DOHH2 (cell line): ENCODE results near the gene MAGI1.

ENCODE experiments used
- H3F3A ChIP-seq: fragments of 200-600 bp; sonication (generic), shearing (Covaris generic); 2 replicates; pipeline ENCODE4 v1.6.0; 2016; ENCODE audit warnings: antibody characterized with exemption, mild to moderate bottlenecking; ENCODE audit not compliant: control insufficient read depth, insufficient read depth
- H3K27ac ChIP-seq: fragments of 200-600 bp; sonication (generic); 2 replicates; pipeline ENCODE4 v1.5.1; 2014; ENCODE audit warnings: low read depth, mild to moderate bottlenecking, low read length, moderate library complexity
- H3K27me3 ChIP-seq: fragments of 200-600 bp; sonication (generic); 2 replicates; pipeline ENCODE4 v1.6.1; 2014; ENCODE audit warnings: mild to moderate bottlenecking, low read length, mixed read lengths; ENCODE audit not compliant: control insufficient read depth
- H3K36me3 ChIP-seq: fragments of 200-600 bp; sonication (generic); 2 replicates; pipeline ENCODE4 v1.6.1; 2014; ENCODE audit warnings: mild to moderate bottlenecking, low read length, moderate library complexity, mixed read lengths; ENCODE audit not compliant: control insufficient read depth
- H3K4me1 ChIP-seq: fragments of 200-600 bp; sonication (generic); 2 replicates; pipeline ENCODE4 v1.6.1; 2014; ENCODE audit warnings: mild to moderate bottlenecking, low read length, mixed read lengths; ENCODE audit not compliant: control insufficient read depth
- H3K4me2 ChIP-seq: fragments of 200-600 bp; sonication (generic); 2 replicates; pipeline ENCODE4 v1.6.0; 2014; ENCODE audit warnings: mild to moderate bottlenecking, low read length, moderate library complexity
- H3K4me3 ChIP-seq: fragments of 200-600 bp; sonication (generic); 2 replicates; pipeline ENCODE4 v1.5.1; 2014; ENCODE audit warnings: mild to moderate bottlenecking, low read length, mixed read lengths
- H3K79me2 ChIP-seq: fragments of 200-600 bp; sonication (generic); 2 replicates; pipeline ENCODE4 v1.6.1; 2014; ENCODE audit warnings: mild to moderate bottlenecking, low read length, mixed read lengths; ENCODE audit not compliant: control insufficient read depth
- H3K9me2 ChIP-seq: fragments of 200-600 bp; sonication (generic); replicated peaks from 2 replicates; pipeline ENCODE4 v1.6.1; 2014; ENCODE audit warnings: mild to moderate bottlenecking, low read length, mixed read lengths; ENCODE audit not compliant: control insufficient read depth
- H3K9me3 ChIP-seq: fragments of 200-600 bp; sonication (generic); 2 replicates; pipeline ENCODE4 v1.6.1; 2014; ENCODE audit warnings: antibody characterized with exemption, low read length, mixed read lengths; ENCODE audit not compliant: control insufficient read depth, insufficient read depth
- H4K20me1 ChIP-seq: fragments of 200-600 bp; sonication (generic); 2 replicates; pipeline ENCODE4 v1.6.0; 2014; ENCODE audit warnings: low read depth, mild to moderate bottlenecking, antibody characterized with exemption, low read length, moderate library complexity; ENCODE audit not compliant: control insufficient read depth, insufficient read depth
- EZH2phosphoT487 ChIP-seq: fragments of 200-600 bp; sonication (generic); IDR thresholded peaks from 2 replicates; pipeline ENCODE4 v1.6.1; 2017; ENCODE audit warnings: borderline replicate concordance, mild to moderate bottlenecking, antibody characterized with exemption, low read length, moderate library complexity, mixed read lengths
- TF ChIP-seq, protein P1 (sequence below): fragments of 200-600 bp; sonication (generic); IDR thresholded peaks from one replicate; pipeline ENCODE4 v1.5.1; 2014; ENCODE audit warnings: antibody characterized with exemption, mild to moderate bottlenecking, low read depth, low read length; ENCODE audit not compliant: poor library complexity, severe bottlenecking

The MAGI1 gene

GRCh38 chr3:65314269-65314668, 724.4 kb downstream of the MAGI1 start:
- TF ChIP-seq, protein P1, sequence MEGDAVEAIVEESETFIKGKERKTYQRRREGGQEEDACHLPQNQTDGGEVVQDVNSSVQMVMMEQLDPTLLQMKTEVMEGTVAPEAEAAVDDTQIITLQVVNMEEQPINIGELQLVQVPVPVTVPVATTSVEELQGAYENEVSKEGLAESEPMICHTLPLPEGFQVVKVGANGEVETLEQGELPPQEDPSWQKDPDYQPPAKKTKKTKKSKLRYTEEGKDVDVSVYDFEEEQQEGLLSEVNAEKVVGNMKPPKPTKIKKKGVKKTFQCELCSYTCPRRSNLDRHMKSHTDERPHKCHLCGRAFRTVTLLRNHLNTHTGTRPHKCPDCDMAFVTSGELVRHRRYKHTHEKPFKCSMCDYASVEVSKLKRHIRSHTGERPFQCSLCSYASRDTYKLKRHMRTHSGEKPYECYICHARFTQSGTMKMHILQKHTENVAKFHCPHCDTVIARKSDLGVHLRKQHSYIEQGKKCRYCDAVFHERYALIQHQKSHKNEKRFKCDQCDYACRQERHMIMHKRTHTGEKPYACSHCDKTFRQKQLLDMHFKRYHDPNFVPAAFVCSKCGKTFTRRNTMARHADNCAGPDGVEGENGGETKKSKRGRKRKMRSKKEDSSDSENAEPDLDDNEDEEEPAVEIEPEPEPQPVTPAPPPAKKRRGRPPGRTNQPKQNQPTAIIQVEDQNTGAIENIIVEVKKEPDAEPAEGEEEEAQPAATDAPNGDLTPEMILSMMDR, result no peak
- TF ChIP-seq EZH2phosphoT487, result no peak
- no peaks in the 10 kb centered on the region for H3K4me1 ChIP-seq
- H3K27ac ChIP-seq, result no peak overlapping the region
- no peaks in the 10 kb centered on the region for H3K36me3 ChIP-seq
- no peaks in the 10 kb centered on the region for H3F3A ChIP-seq
- H3K79me2 ChIP-seq, result no peaks in the 10 kb centered on the region
- no peaks in the 10 kb centered on the region for H3K27me3 ChIP-seq
- H3K9me3 ChIP-seq, result no peaks in the 10 kb centered on the region
- no peak overlapping the region for H3K4me2 ChIP-seq
- no peaks in the 10 kb centered on the region for H4K20me1 ChIP-seq
- no peak overlapping the region for H3K4me3 ChIP-seq
- no peaks in the 10 kb centered on the region for H3K9me2 ChIP-seq

DNA sequence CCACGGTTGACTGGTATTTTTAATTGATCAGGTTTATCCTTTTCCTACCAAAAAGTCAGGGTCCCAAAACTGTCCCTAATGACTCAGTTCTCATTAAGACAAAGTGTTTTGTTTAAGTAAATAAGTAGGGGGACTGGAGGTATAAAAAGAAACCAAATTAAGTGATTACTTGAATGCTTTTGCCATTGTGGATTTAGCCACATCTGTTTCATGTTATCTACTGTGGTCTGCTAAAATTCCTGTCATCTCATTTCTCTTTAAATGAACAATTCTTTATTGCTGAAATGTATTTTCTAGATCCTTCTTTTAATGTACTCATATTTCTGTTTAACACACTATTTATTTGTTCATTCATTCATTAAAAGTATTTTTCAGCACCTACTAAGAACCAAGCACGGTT, 725.1 kb downstream of the MAGI1 start:
- no peaks in the 10 kb centered on the region for H3K4me1 ChIP-seq
- H3K4me2 ChIP-seq, result no peak overlapping the region
- H3K4me3 ChIP-seq, result no peak overlapping the region
- H3K9me3 ChIP-seq, result no peaks in the 10 kb centered on the region
- no peaks in the 10 kb centered on the region for H3K9me2 ChIP-seq
- H3K36me3 ChIP-seq, result no peaks in the 10 kb centered on the region
- no peaks in the 10 kb centered on the region for H3F3A ChIP-seq
- no peaks in the 10 kb centered on the region for H3K79me2 ChIP-seq
- no peak overlapping the region for H3K27ac ChIP-seq
- H4K20me1 ChIP-seq, result no peaks in the 10 kb centered on the region
- H3K27me3 ChIP-seq, result no peaks in the 10 kb centered on the region
- TF ChIP-seq, protein P1, result no peak
- no peak for TF ChIP-seq EZH2phosphoT487

- H3K4me1 ChIP-seq, result no peaks in the 10 kb centered on the region
- H3F3A ChIP-seq, result no peaks in the 10 kb centered on the region
- H3K79me2 ChIP-seq, result no peaks in the 10 kb centered on the region
- H3K9me2 ChIP-seq, result no peaks in the 10 kb centered on the region
- no peaks in the 10 kb centered on the region for H4K20me1 ChIP-seq
- H3K4me3 ChIP-seq, result no peak overlapping the region
- H3K36me3 ChIP-seq, result no peaks in the 10 kb centered on the region
- H3K27me3 ChIP-seq, result no peaks in the 10 kb centered on the region
- TF ChIP-seq EZH2phosphoT487, result no peak
- TF ChIP-seq, protein P1, result no peak
- no peak overlapping the region for H3K27ac ChIP-seq
- H3K4me2 ChIP-seq, result no peak overlapping the region
- H3K9me3 ChIP-seq, result no peaks in the 10 kb centered on the region
These were observed 732.9 kb downstream of the MAGI1 start for GRCh38 chr3:65305836-65306235.
